Measurements from ENCODE around the gene TBX15. TPM values are rescaled to one million over a fixed set of nuclear protein-coding genes. Genes with fewer than 3 reads are reported as not detected.

TBX15 gene
- total and polyA plus RNA-seq, 4 donors, result 0.07 to 0.31 (median 0.24) TPM

DNA sequence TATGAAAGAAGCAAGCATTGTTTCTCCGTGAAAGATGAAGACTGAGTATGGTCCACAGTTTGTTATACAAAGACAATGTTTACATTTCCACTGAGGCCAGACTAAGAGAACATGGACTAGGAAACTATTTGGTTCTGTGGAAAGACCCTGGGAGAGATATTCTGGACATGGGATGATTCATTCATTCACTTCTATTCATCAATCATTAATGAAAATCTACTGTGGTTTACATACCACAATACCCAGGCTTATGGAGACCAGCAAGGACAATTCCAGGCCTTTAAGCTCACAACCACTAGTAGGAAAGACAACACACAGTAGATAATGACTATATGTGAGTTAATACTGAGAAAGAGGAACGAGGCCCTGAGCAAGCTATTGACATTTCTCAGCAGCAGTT is 125.4 kb downstream of the TBX15 start:
- WGBS, 2 donors, result 66 to 68% methylated on average over 2 of the region's 2 CpGs
- ATAC-seq (ENCODE audit: insufficient read depth, low FRiP score) (no peak), DNase-seq (no peak)
- peaks cover 0 to 3% (median 0%) of the 10 kb centered on the region in 3 donors for H3K27me3 ChIP-seq (ENCODE audit: control insufficient read depth in 3 of 3, insufficient read depth in 3 of 3, low read length in 2 of 3)
- H3K4me1 ChIP-seq (ENCODE audit: control insufficient read depth in 5 of 5, insufficient read depth in 5 of 5, low read length in 5 of 5), result no peaks in the 10 kb centered on the region
- TF ChIP-seq, protein P1, sequence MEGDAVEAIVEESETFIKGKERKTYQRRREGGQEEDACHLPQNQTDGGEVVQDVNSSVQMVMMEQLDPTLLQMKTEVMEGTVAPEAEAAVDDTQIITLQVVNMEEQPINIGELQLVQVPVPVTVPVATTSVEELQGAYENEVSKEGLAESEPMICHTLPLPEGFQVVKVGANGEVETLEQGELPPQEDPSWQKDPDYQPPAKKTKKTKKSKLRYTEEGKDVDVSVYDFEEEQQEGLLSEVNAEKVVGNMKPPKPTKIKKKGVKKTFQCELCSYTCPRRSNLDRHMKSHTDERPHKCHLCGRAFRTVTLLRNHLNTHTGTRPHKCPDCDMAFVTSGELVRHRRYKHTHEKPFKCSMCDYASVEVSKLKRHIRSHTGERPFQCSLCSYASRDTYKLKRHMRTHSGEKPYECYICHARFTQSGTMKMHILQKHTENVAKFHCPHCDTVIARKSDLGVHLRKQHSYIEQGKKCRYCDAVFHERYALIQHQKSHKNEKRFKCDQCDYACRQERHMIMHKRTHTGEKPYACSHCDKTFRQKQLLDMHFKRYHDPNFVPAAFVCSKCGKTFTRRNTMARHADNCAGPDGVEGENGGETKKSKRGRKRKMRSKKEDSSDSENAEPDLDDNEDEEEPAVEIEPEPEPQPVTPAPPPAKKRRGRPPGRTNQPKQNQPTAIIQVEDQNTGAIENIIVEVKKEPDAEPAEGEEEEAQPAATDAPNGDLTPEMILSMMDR (IDR thresholded peaks at IDR 0.05; ENCODE audit: control extremely low read depth, extremely low read depth), result no peak
- H3K27ac ChIP-seq (ENCODE audit: low read depth in 1 of 2, low read length in 1 of 2), result no peak overlapping the region
- H3K4me3 ChIP-seq, result no peak overlapping the region
- no peaks in the 10 kb centered on the region for H3K9me3 ChIP-seq (ENCODE audit: control insufficient read depth in 4 of 4, insufficient read depth in 3 of 4, low read length in 3 of 4)
- H3K9ac ChIP-seq (ENCODE audit: insufficient read depth in 1 of 2, low read length in 2 of 2), result no peak overlapping the region
- no peaks in the 10 kb centered on the region for H3K36me3 ChIP-seq (ENCODE audit: control insufficient read depth in 4 of 4, insufficient read depth in 4 of 4, low read length in 4 of 4)

DNA sequence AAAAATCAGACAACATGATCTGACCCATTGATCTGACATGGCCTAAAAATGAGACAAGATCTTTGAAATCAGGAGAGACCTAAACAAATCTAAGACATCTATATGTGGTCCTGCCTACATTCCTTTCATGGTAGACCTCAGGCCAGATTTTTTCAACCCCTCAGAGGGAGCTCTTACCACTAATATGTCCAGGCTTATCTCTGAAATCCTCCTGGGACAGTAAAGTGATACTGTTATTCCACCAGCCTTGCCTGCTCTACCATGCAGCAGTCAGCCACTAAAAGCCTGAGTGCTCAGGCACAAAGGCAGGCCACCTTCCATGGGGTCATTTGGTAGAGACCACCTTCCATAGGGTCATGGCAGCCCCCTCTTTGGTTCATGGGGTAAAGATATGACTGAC is 126.9 kb downstream of the TBX15 start:
- Histone ChIP-seq H3K4me1 (ENCODE audit: control insufficient read depth in 5 of 5, insufficient read depth in 5 of 5, low read length in 5 of 5) (no peaks in the 10 kb centered on the region), H3K36me3 (ENCODE audit: control insufficient read depth in 4 of 4, insufficient read depth in 4 of 4, low read length in 4 of 4) (no peaks in the 10 kb centered on the region), H3K9ac (ENCODE audit: insufficient read depth in 1 of 2, low read length in 2 of 2) (no peak overlapping the region), H3K9me3 (ENCODE audit: control insufficient read depth in 4 of 4, insufficient read depth in 3 of 4, low read length in 3 of 4) (no peaks in the 10 kb centered on the region), H3K27me3 (ENCODE audit: control insufficient read depth in 3 of 3, insufficient read depth in 3 of 3, low read length in 2 of 3) (peaks cover 0 to 3% (median 0%) of the 10 kb centered on the region in 3 donors), H3K27ac (ENCODE audit: low read depth in 1 of 2, low read length in 1 of 2) (no peak overlapping the region), H3K4me3 (no peak overlapping the region)
- ATAC-seq (ENCODE audit: insufficient read depth, low FRiP score), result no peak
- TF ChIP-seq, protein P1 (IDR thresholded peaks at IDR 0.05; ENCODE audit: control extremely low read depth, extremely low read depth), result no peak
- DNase-seq, result no peak

GRCh38 chr1:118859999-118860398 is 128.1 kb downstream of the TBX15 start:
- 66 to 73% methylated on average over 3 of the region's 3 CpGs for WGBS, 2 donors
- DNase-seq, result no peak

More at GRCh38 chr1:118859999-118860398, 128.1 kb downstream of the TBX15 start:
- Histone ChIP-seq H3K4me1 (ENCODE audit: control insufficient read depth in 5 of 5, insufficient read depth in 5 of 5, low read length in 5 of 5) (no peaks in the 10 kb centered on the region), H3K27me3 (ENCODE audit: control insufficient read depth in 3 of 3, insufficient read depth in 3 of 3, low read length in 2 of 3) (peaks cover 0 to 3% (median 0%) of the 10 kb centered on the region in 3 donors), H3K36me3 (ENCODE audit: control insufficient read depth in 4 of 4, insufficient read depth in 4 of 4, low read length in 4 of 4) (no peaks in the 10 kb centered on the region), H3K9me3 (ENCODE audit: control insufficient read depth in 4 of 4, insufficient read depth in 3 of 4, low read length in 3 of 4) (no peaks in the 10 kb centered on the region), H3K4me3 (no peak overlapping the region), H3K9ac (ENCODE audit: insufficient read depth in 1 of 2, low read length in 2 of 2) (no peak overlapping the region), H3K27ac (ENCODE audit: low read depth in 1 of 2, low read length in 1 of 2) (no peak overlapping the region)
- TF ChIP-seq, protein P1 (IDR thresholded peaks at IDR 0.05; ENCODE audit: control extremely low read depth, extremely low read depth), result no peak
- no peak for ATAC-seq (ENCODE audit: insufficient read depth, low FRiP score)

All from lung (tissue), 12 donors.